Aorta (tissue), 5 donors: ENCODE results near the gene ATP5ME. TPM values are rescaled to one million over a fixed set of nuclear protein-coding genes. Genes with fewer than 3 reads are reported as not detected.
A peak's percentile ranks its signal among the peaks of the same experiment; 100 is the strongest.
"Not testable (repeated sequence)": the region's sequence is repeated elsewhere in the genome, so short reads cannot be mapped to it uniquely, and the experiment has no call there.

Source experiments
- ATAC-seq: fragments of 200-7000 bp; cut with Tn5 transposase; one replicate; pipeline ENCODE4 v1.9.1; 2022; ENCODE audit warnings: moderate library complexity; ENCODE audit not compliant: low FRiP score
- DNase-seq, 2 donors: peaks; one replicate each; pipeline ENCODE4 v3.0.0-alpha.2; 2020
- H3K27ac ChIP-seq, 2 donors: one replicate each; pipeline ENCODE4 v1.5.1; 2013; ENCODE audit warnings: low read length in 2 of 2, mild to moderate bottlenecking in 2 of 2, moderate library complexity in 2 of 2, control low read depth in 1 of 2, inconsistent platforms in 1 of 2, low read depth in 1 of 2
- H3K27me3 ChIP-seq, 2 donors: one replicate each; pipeline ENCODE4 v1.6.1; 2013; ENCODE audit warnings: control low read depth in 1 of 2, low read length in 1 of 2, mild to moderate bottlenecking in 1 of 2, moderate library complexity in 1 of 2; ENCODE audit not compliant: insufficient read depth in 2 of 2, control insufficient read depth in 1 of 2
- H3K36me3 ChIP-seq, 2 donors: one replicate each; pipeline ENCODE4 v1.6.1; 2013; ENCODE audit warnings: control low read depth in 1 of 2, low read length in 1 of 2, mild to moderate bottlenecking in 1 of 2; ENCODE audit not compliant: insufficient read depth in 2 of 2, control insufficient read depth in 1 of 2
- H3K4me1 ChIP-seq, 2 donors: one replicate each; pipeline ENCODE4 v1.6.1; 2013; ENCODE audit warnings: low read length in 2 of 2, control low read depth in 1 of 2, mild to moderate bottlenecking in 1 of 2, moderate library complexity in 1 of 2; ENCODE audit not compliant: insufficient read depth in 2 of 2, control insufficient read depth in 1 of 2
- H3K4me3 ChIP-seq, 2 donors: one replicate each; pipeline ENCODE4 v1.5.1; 2013; ENCODE audit warnings: low read length in 2 of 2, control low read depth in 1 of 2, mild to moderate bottlenecking in 1 of 2
- H3K9me3 ChIP-seq: one replicate; pipeline ENCODE4 v1.6.1; 2013; ENCODE audit warnings: mild to moderate bottlenecking, low read length; ENCODE audit not compliant: control insufficient read depth
- WGBS, 2 donors: extraction: QIAGEN DNeasy Blood & Tissue Kit; methylation state at CpG; one replicate each; pipeline ENCODE4 v1.1.7; 2013; 5-methylcytosine and 5-hydroxymethylcytosine counted together
- intact Hi-C, 2 donors: fragments of 100-400 bp; cut with DNase I; formaldehyde crosslinking; loops; one replicate each; pipeline versions ENCODE4 v1.14.2 to v1.15.0; 2022
- polyA plus RNA-seq, 2 donors: library from polyadenylated mRNA; stranded (reverse); fragments of 200-250 nt; gene quantifications; one replicate each; pipeline ENCODE4 v1.2.3, GENCODE V29; 2013
- total RNA-seq, 2 donors: library from RNA; stranded (reverse); fragmentation: NEBNext Ultra II Directional; extraction: Animal tissue kit (Norgen Biotek cat#: 25700); gene quantifications; one replicate each; pipeline ENCODE4 v1.2.1, GENCODE V29; 2021
- donor health status: healthy with polysubstance abuse.
- donor health status: Bipolar disorder and iron deficiency.
- donor health status: DM: no; HTN: no; CAD: no.
- donor health status: DM: no; HTN: no; CAD: no.
- donor health status: DM: yes; HTN: yes; CAD: no.

ATP5ME gene
- total and polyA plus RNA-seq, 4 donors: 152 to 599 (median 327) TPM

- Histone ChIP-seq H3K27ac (no peak overlapping the region), H3K27me3 (no peaks in the 10 kb centered on the region), H3K36me3 (no peaks in the 10 kb centered on the region), H3K4me3 (no peak overlapping the region), H3K9me3 (no peaks in the 10 kb centered on the region), H3K4me1 (no peaks in the 10 kb centered on the region)
- intact Hi-C loops: loop anchor here in 1 of 2 donors (10.0 kb wide), 1 partner anchor 108 kb away; no protein-coding TSS in a partner anchor
- WGBS, 2 donors: 78% methylated on average over 8 of the region's 8 CpGs
- no peak for ATAC-seq
- peak in 1 of 2 donors; percentile 50 for DNase-seq
Measured at GRCh38 chr4:676871-677235, 2.8 kb upstream of the ATP5ME start.

DNA sequence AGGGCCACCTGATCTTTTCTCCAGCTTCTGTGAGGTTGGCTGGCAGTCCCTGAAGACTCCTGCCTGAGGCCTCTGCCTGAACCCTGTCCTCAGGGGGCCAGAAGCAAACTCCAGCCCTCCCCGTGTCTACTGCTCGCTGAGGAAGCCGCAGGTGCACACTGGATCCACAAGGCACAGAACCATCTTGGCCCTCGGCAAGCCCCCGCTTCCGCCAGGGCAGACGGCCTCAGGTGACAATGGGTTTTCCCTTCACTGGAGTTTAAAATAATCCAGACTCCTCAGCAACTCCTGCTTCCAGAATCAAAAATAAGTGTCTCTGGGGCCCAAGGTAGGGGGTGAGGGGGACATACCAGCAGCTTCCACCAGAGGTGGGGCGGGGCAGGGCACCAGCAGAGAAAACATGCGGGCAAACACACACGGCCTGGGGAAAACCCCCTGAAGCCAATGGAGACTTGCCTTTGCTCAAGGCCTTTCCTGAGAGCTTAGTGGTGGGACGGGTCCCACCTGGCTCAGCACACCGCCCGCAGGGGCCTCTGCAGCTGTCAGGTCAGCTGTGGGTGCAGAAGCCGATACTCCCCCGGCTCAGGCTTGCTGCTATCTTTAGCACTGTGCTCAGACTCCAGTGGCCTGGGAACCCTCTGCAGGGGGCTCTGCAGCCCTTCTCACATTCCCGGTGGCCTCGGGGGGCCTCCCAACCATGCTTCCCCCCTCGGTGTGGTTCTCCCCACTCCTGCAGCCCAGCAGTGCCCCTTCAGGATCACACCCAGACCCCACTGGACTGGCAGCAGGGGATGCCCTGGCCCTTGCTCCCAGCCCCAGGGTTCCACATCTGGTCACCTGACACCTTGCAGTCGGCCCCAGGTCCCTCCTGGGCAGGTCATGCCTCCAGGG lies 2.1 kb upstream of the ATP5ME start:
- H3K4me1 ChIP-seq: no peaks in the 10 kb centered on the region
- intact Hi-C loops: loop anchor here in 1 of 2 donors (10.0 kb wide), 1 partner anchor 109 kb away; no protein-coding TSS in a partner anchor
- no peak overlapping the region for H3K4me3 ChIP-seq
- DNase-seq (peak in 1 of 2 donors; percentile 49), ATAC-seq (no peak)
- 66 to 70% methylated on average over 19 of the region's 19 CpGs for WGBS, 2 donors
- no peak overlapping the region for H3K27ac ChIP-seq
- no peaks in the 10 kb centered on the region for H3K36me3 ChIP-seq
- H3K27me3 ChIP-seq: no peaks in the 10 kb centered on the region
- no peaks in the 10 kb centered on the region for H3K9me3 ChIP-seq

DNA sequence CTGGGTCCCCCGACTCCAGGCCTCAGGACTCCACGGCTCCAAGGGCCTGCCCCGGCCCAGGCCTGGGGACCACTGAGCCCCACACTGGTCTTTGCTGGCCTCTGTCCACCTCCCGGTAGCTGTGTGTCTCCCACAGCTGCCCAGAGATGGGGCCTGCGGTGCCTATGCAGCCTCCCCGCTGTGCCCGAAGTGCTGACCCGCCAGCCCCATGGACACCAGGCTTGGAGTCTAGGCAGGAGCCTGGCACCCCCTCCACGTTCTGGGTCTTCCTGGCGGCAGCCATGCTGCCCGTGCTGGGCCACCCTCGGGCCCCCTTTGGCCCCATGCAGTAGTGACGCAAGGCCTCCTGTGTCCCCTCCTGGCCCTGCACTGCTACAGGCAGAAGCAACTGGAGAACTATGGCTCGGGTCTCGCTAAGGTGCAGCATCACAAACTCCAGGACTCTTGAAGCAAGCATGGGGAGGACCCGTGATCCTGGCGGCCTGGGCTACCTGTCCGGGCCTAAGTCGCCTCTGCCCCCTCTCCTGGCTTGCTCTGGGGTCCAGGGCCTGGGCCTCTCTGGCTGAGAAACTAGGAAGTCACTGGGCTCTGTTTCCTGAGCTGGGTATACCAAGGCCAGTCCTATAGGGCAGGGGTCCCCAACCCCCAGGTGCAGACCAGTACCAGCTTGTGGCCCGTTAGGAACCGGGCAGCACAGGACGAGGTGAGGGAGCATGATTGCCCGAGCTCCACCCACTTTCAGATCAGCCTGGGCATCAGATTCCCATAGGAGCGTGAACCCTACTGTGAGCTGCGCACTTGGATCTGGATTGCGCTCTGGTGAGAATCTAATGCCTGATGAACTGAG lies 1.2 kb upstream of the ATP5ME start:
- Histone ChIP-seq H3K27me3 (no peaks in the 10 kb centered on the region), H3K4me1 (no peaks in the 10 kb centered on the region), H3K9me3 (no peaks in the 10 kb centered on the region), H3K27ac (no peak overlapping the region), H3K4me3 (peak overlapping the region; percentile 75 to 85), H3K36me3 (no peaks in the 10 kb centered on the region)
- intact Hi-C loops: loop anchor here in 1 of 2 donors (10.0 kb wide), 1 partner anchor 110 kb away; no protein-coding TSS in a partner anchor
- ATAC-seq (peak; percentile 1), DNase-seq (peak; percentile 63 to 74)
- 65 to 69% methylated on average over 24 to 26 of the region's 26 CpGs for WGBS, 2 donors

GRCh38 chr4:673349-674091 lies 556 bp downstream of the ATP5ME start:
- intact Hi-C loops: loop anchor here in 1 of 2 donors (5.0 to 10.0 kb wide), 2 partner anchors 111 to 431 kb away; no protein-coding TSS in a partner anchor
- 8 to 9% methylated on average over 46 to 55 of the region's 55 CpGs for WGBS, 2 donors
- Histone ChIP-seq H3K4me3 (peak overlapping the region; percentile 32 to 62), H3K27me3 (no peaks in the 10 kb centered on the region), H3K9me3 (no peaks in the 10 kb centered on the region), H3K36me3 (no peaks in the 10 kb centered on the region), H3K4me1 (no peaks in the 10 kb centered on the region), H3K27ac (no peak overlapping the region)
- ATAC-seq (peak; percentile 30), DNase-seq (peak in 1 of 2 donors; percentile 77)

DNA sequence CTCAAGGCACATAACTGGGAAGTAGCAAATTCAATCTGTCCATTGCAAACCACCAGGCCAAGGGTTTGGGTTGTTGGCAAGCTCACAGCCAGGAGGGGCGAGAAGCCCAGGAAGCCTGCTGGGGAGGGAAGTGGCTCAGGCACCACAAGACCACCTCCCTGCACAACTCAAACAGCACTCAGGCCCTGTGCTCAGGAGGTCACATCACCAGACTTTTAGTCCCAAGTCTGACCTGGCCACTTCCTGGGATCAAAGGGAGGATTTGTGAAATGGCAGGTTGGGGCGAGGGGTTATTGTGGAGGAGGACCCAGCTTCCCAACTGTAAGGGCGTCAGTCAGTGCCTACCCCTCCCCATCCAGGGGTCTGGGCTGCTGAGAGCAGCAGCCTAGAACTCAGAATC lies 2.3 kb downstream of the ATP5ME start:
- intact Hi-C loops: loop anchor here in 1 of 2 donors (5.0 to 10.0 kb wide), 2 partner anchors 113 to 429 kb away; no protein-coding TSS in a partner anchor
- Histone ChIP-seq H3K27ac (no peak overlapping the region), H3K4me1 (no peaks in the 10 kb centered on the region), H3K36me3 (no peaks in the 10 kb centered on the region), H3K9me3 (no peaks in the 10 kb centered on the region), H3K27me3 (no peaks in the 10 kb centered on the region), H3K4me3 (no peak overlapping the region)
- no peak for ATAC-seq
- WGBS, 2 donors: 91 to 93% methylated on average over 3 of the region's 3 CpGs
- no peak for DNase-seq

DNA sequence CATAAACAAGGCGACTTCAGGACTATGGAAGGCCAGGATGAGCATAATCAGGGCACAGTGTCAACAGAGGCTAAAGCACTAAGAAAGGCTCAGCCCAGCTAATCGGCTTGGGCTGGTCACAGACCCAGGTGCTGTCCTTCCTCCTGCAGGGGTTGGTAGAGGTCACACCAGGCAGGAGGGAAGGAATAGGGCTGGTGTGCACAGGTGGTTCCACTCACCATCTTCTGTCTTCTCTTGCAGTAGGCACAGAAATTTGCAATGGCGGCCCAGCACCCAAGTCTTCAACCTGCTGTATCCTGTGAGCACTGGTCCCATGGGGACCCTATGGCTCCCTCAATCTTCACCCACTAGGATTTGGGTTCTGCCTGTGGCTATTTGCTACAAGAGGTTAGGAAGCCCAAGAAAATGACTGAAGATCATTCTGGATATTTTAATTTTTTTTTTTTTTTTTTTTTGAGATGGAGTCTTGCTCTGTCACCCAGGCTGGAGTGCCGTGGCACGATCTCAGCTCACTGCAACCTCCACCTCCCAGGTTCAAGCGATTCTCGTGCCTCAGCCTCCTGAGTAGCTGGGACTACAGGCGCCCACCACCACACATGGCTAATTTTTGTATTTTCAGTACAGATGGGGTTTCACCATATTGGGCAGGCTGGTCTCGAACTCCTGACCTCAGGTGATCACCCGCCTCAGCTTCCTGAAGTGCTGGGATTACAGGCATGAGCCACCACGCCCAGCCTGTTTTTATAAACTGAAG lies 4.1 kb downstream of the ATP5ME start:
- H3K27ac ChIP-seq, H3K4me3 ChIP-seq, ATAC-seq, H3K4me1 ChIP-seq, H3K27me3 ChIP-seq, DNase-seq, H3K36me3 ChIP-seq, H3K9me3 ChIP-seq: not testable (repeated sequence)
- 93 to 94% methylated on average over 11 of the region's 11 CpGs for WGBS, 2 donors
- intact Hi-C loops: loop anchor here in 1 of 2 donors (5.0 to 10.0 kb wide), 2 partner anchors 115 to 428 kb away; no protein-coding TSS in a partner anchor

- DNase-seq: peak in 1 of 2 donors; percentile 12
- H3K9me3 ChIP-seq, H3K4me1 ChIP-seq, intact Hi-C loops, ATAC-seq, H3K36me3 ChIP-seq, H3K4me3 ChIP-seq, H3K27me3 ChIP-seq, H3K27ac ChIP-seq: not testable (repeated sequence)
- 85 to 89% methylated on average over 6 of the region's 6 CpGs for WGBS, 2 donors
Measured at GRCh38 chr4:668219-668618, 5.9 kb downstream of the ATP5ME start.
